Prostate gland (tissue), 2 donors: ENCODE data around the gene TRPM3.

Source experiments
- POLR2A ChIP-seq: fragments of 450-650 bp; IDR thresholded peaks from one replicate; pipeline ENCODE4 v1.6.1; 2016; ENCODE audit warnings: antibody characterized with exemption, mild to moderate bottlenecking
- POLR2AphosphoS5 ChIP-seq: sonication (generic); formaldehyde crosslinking; IDR thresholded peaks from one replicate; pipeline ENCODE4 v1.6.1; 2017; ENCODE audit warnings: antibody characterized with exemption
- TF ChIP-seq, protein P1 (sequence below), 4 experiments: fragments of 200-600 bp in 2 of 4; fragments of 450-650 bp in 2 of 4; sonication (generic) in 2 of 4; IDR thresholded peaks; 1 replicate in 3 of 4; 2 replicates in 1 of 4; pipeline ENCODE4 v1.5.1; 2016 to 2019; ENCODE audit warnings: antibody characterized with exemption in 4 of 4, mild to moderate bottlenecking in 2 of 4, moderate library complexity in 2 of 4

- TF ChIP-seq, protein P1, sequence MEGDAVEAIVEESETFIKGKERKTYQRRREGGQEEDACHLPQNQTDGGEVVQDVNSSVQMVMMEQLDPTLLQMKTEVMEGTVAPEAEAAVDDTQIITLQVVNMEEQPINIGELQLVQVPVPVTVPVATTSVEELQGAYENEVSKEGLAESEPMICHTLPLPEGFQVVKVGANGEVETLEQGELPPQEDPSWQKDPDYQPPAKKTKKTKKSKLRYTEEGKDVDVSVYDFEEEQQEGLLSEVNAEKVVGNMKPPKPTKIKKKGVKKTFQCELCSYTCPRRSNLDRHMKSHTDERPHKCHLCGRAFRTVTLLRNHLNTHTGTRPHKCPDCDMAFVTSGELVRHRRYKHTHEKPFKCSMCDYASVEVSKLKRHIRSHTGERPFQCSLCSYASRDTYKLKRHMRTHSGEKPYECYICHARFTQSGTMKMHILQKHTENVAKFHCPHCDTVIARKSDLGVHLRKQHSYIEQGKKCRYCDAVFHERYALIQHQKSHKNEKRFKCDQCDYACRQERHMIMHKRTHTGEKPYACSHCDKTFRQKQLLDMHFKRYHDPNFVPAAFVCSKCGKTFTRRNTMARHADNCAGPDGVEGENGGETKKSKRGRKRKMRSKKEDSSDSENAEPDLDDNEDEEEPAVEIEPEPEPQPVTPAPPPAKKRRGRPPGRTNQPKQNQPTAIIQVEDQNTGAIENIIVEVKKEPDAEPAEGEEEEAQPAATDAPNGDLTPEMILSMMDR (IDR thresholded peaks at IDR 0.05) = no peak
- TF ChIP-seq POLR2A (no peak), POLR2AphosphoS5 (no peak)
Measured at GRCh38 chr9:70936536-70936935, 184.9 kb downstream of the TRPM3 start.
